Immature natural killer cell (primary cell): ENCODE measurements around the gene GOLGA8J. TPM values are rescaled to one million over a fixed set of nuclear protein-coding genes. Genes with fewer than 3 reads are reported as not detected.
"Not testable (repeated sequence)": the region's sequence is repeated elsewhere in the genome, so short reads cannot be mapped to it uniquely, and the experiment has no call there.

ENCODE experiments used
- DNase-seq, 3 donors: peaks; one replicate each; pipeline ENCODE4 v3.0.0; 2022; ENCODE audit warnings: mixed read lengths in 1 of 3
- H3K27ac Mint-ChIP-seq, 6 donors: one replicate each; pipeline ENCODE4 v1.8.0; 2020; ENCODE audit warnings: mixed read lengths in 6 of 6, mild to moderate bottlenecking in 5 of 6, inconsistent platforms in 4 of 6, moderate library complexity in 3 of 6
- H3K27me3 Mint-ChIP-seq, 3 donors: one replicate each; pipeline ENCODE4 v1.8.0; 2020 to 2021; ENCODE audit warnings: low read depth in 3 of 3, mild to moderate bottlenecking in 3 of 3, mixed read lengths in 3 of 3, moderate library complexity in 3 of 3, inconsistent platforms in 1 of 3
- H3K36me3 Mint-ChIP-seq, 3 donors: one replicate each; pipeline ENCODE4 v1.8.0; 2020; ENCODE audit warnings: mixed read lengths in 3 of 3, inconsistent platforms in 2 of 3, mild to moderate bottlenecking in 2 of 3
- H3K4me1 Mint-ChIP-seq, 2 donors: one replicate each; pipeline ENCODE4 v1.8.0; 2020; ENCODE audit warnings: inconsistent platforms in 2 of 2, mild to moderate bottlenecking in 2 of 2, mixed read lengths in 2 of 2, moderate library complexity in 1 of 2
- H3K4me3 Mint-ChIP-seq, 5 donors: one replicate each; pipeline ENCODE4 v1.8.0; 2020; ENCODE audit warnings: mild to moderate bottlenecking in 5 of 5, mixed read lengths in 5 of 5, inconsistent platforms in 3 of 5, moderate library complexity in 3 of 5
- H3K9me3 Mint-ChIP-seq, 6 donors: one replicate each; pipeline ENCODE4 v1.8.0; 2020; ENCODE audit warnings: mild to moderate bottlenecking in 6 of 6, mixed read lengths in 6 of 6, inconsistent platforms in 4 of 6, moderate library complexity in 3 of 6
- polyA plus RNA-seq, 3 donors: library from polyadenylated mRNA; unstranded; fragments of 300-500 nt; fragmentation: Illumina TruSeq; gene quantifications; one replicate each; pipeline ENCODE4 v1.2.3, GENCODE V29; 2021

The GOLGA8J gene, protein sequence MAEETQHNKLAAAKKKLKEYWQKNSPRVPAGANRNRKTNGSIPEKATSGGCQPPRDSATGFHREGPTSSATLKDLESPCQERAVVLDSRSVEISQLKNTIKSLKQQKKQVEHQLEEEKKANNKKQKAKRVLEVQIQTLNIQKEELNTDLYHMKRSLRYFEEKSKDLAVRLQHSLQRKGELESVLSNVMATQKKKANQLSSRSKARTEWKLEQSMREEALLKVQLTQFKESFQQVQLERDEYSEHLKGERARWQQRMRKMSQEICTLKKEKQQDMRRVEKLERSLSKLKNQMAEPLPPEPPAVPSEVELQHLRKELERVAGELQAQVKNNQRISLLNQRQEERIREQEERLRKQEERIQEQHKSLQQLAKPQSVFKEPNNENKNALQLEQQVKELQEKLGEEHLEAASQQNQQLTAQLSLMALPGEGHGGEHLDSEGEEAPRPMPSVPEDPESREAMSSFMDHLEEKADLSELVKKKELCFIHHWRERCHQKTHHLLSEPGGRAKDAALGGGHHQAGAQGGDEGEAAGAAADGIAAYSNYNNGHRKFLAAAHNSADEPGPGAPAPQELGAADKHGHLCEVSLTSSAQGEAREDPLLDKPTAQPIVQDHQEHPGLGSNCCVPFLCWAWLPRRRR
- under 1 TPM in 1 of 3 donors, not detected in 2; 0.17 TPM for polyA plus RNA-seq

GRCh38 chr15:30082655-30083054 is at the start of gene GOLGA8J:
GOLGA8J (plus strand) TSS chr15:30082955; CDS start chr15:30083053, 98 bp downstream.
- not testable (repeated sequence) for H3K9me3 Mint-ChIP-seq, DNase-seq, H3K4me1 Mint-ChIP-seq, H3K27ac Mint-ChIP-seq, H3K36me3 Mint-ChIP-seq, H3K27me3 Mint-ChIP-seq, H3K4me3 Mint-ChIP-seq

- Mint-ChIP-seq H3K4me3 (no peak overlapping the region), H3K9me3 (peaks cover 0 to 4% (median 0%) of the 10 kb centered on the region in 6 donors), H3K4me1 (no peaks in the 10 kb centered on the region), H3K27me3 (peaks cover 0 to 6% (median 0%) of the 10 kb centered on the region in 3 donors), H3K27ac (no peak overlapping the region), H3K36me3 (no peaks in the 10 kb centered on the region)
- no peak for DNase-seq
These were observed 49.5 kb upstream of the GOLGA8J start for GRCh38 chr15:30033211-30033610.

DNA sequence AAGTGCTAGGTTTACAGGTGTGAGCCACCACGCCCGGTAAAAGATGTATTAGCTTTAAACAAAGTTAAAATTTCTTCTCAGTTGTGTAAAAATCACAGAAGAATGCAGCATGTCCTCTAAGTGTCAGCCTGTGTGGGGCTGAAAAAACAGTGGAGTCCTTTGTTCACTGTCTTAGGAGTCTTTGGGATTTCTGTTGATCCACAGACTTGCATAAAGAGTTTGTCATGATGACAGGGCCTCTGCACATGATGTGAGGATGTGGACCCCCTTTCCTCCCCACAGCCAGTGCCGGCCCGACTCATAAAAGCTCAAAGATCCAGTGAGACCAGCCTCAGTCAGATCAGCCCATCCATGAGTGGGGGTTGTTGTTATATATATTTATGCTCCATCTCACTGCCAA is 49.0 kb upstream of the GOLGA8J start:
- no peak overlapping the region for H3K4me3 Mint-ChIP-seq

GRCh38 chr15:30036036-30036703 is 46.6 kb upstream of the GOLGA8J start:
- H3K27me3 Mint-ChIP-seq = peaks cover 1 to 6% (median 2%) of the 10 kb centered on the region in 3 donors
- no peak overlapping the region for H3K27ac Mint-ChIP-seq
- peaks cover 0 to 4% (median 0%) of the 10 kb centered on the region in 6 donors for H3K9me3 Mint-ChIP-seq
- no peak for DNase-seq
- H3K4me1 Mint-ChIP-seq = no peaks in the 10 kb centered on the region
- H3K36me3 Mint-ChIP-seq = no peaks in the 10 kb centered on the region
- H3K4me3 Mint-ChIP-seq = no peak overlapping the region

More for the DNA sequence above, 49.0 kb upstream of the GOLGA8J start:
- Mint-ChIP-seq H3K9me3 (peaks cover 0 to 4% (median 0%) of the 10 kb centered on the region in 6 donors), H3K4me1 (no peaks in the 10 kb centered on the region), H3K27ac (no peak overlapping the region), H3K27me3 (peaks cover 0 to 6% (median 2%) of the 10 kb centered on the region in 3 donors), H3K36me3 (no peaks in the 10 kb centered on the region)
- DNase-seq = no peak

- H3K27me3 Mint-ChIP-seq = peaks cover 1 to 2% (median 2%) of the 10 kb centered on the region in 3 donors
- H3K27ac Mint-ChIP-seq = no peak overlapping the region
- peaks cover 0 to 4% (median 0%) of the 10 kb centered on the region in 6 donors for H3K9me3 Mint-ChIP-seq
- H3K4me3 Mint-ChIP-seq = no peak overlapping the region
- no peaks in the 10 kb centered on the region for H3K36me3 Mint-ChIP-seq
- DNase-seq = no peak
- H3K4me1 Mint-ChIP-seq = no peaks in the 10 kb centered on the region
These were observed 43.9 kb upstream of the GOLGA8J start for GRCh38 chr15:30038667-30039523.

DNA sequence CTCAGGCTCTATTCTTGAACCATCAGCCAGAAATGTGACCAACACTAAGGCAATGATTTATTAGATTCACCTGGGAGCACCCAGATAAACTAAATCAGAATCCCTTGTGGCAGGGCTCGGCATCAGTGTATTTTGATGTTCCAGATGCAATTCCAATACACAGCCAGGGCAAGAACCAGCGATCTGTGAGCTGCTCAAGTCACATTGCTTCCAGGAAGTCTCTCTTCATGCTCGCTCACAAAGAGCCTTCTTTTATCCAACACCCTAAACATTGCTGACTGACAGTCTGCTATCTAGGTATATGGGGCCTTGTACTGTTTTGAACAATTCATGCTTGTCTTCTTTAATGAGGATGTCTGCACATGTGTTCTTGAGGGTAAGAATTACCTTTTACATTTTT is 40.9 kb upstream of the GOLGA8J start:
- Mint-ChIP-seq H3K27ac (no peak overlapping the region), H3K9me3 (peaks cover 0 to 4% (median 0%) of the 10 kb centered on the region in 6 donors), H3K4me1 (no peaks in the 10 kb centered on the region), H3K4me3 (no peak overlapping the region), H3K27me3 (peaks cover 1 to 3% (median 2%) of the 10 kb centered on the region in 3 donors), H3K36me3 (no peaks in the 10 kb centered on the region)
- DNase-seq = no peak

DNA sequence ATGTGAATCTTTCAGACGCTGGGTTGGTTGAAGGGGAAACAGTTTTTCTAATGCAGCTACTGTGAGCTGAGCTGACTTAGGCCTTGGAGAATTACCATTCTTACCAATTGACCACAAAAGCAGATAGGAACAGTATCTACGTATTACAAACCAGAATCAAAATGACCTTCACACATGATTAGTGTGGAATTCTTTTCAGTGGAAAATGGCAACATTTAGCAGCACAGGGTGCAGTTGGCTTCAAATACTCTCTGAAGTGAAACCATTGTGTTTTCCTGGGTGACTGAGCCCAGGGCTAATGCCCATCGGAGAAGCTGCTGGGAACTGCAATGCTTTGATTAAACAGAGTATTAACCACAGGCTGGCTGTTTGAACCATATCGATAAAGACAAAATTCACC is 40.2 kb upstream of the GOLGA8J start:
- Mint-ChIP-seq H3K9me3 (no peaks in the 10 kb centered on the region), H3K36me3 (no peaks in the 10 kb centered on the region), H3K27me3 (peaks cover 2 to 3% (median 3%) of the 10 kb centered on the region in 3 donors)

GRCh38 chr15:30043211-30043655 is 39.5 kb upstream of the GOLGA8J start:
- H3K4me1 Mint-ChIP-seq = no peaks in the 10 kb centered on the region
- H3K27ac Mint-ChIP-seq = no peak overlapping the region
- no peak for DNase-seq
- no peaks in the 10 kb centered on the region for H3K36me3 Mint-ChIP-seq
- H3K27me3 Mint-ChIP-seq = peaks cover 2 to 6% (median 3%) of the 10 kb centered on the region in 3 donors
- H3K9me3 Mint-ChIP-seq = no peaks in the 10 kb centered on the region
- H3K4me3 Mint-ChIP-seq = no peak overlapping the region

More for the DNA sequence above, 40.2 kb upstream of the GOLGA8J start:
- no peak for DNase-seq
- Mint-ChIP-seq H3K4me1 (no peaks in the 10 kb centered on the region), H3K27ac (no peak overlapping the region), H3K4me3 (no peak overlapping the region)

DNA sequence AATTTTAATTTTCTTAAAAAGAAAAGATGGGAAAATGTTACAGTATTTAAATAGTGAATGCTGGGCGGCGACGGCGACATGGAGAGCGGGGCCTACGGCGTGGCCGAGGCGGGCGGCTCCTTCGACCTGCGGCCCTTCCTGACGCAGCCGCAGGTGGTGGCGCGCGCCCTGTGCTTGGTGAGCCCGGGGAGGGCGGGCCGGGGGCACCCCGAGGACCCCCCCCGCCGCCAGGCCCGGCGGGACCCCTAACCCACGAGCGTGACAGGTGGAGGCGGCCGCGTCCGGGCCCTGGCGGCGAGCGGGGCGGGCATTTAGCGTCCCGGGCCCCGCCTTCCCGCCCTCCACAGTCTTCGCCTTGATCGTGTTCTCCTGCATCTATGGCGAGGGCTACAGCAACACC is 38.4 kb upstream of the GOLGA8J start:
- H3K9me3 Mint-ChIP-seq = no peaks in the 10 kb centered on the region
- H3K4me3 Mint-ChIP-seq = no peak overlapping the region
- no peak for DNase-seq
- peaks cover 0 to 6% (median 3%) of the 10 kb centered on the region in 3 donors for H3K27me3 Mint-ChIP-seq
- no peaks in the 10 kb centered on the region for H3K4me1 Mint-ChIP-seq
- no peak overlapping the region for H3K27ac Mint-ChIP-seq
- H3K36me3 Mint-ChIP-seq = no peaks in the 10 kb centered on the region

DNA sequence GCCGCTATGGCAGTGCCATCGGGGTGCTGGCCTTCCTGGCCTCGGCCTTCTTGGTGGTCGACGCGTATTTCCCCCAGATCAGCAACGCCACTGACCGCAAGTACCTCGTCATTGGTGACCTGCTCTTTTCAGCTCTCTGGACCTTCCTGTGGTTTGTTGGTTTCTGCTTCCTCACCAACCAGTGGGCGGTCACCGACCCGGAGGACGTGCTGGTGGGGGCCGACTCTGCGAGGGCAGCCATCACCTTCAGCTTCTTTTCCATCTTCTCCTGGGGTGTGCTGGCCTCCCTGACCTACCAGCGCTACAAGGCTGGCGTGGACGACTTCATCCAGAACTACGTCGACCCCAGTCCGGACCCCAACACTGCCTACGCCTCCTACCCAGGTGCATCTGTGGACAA is 37.9 kb upstream of the GOLGA8J start:
- H3K9me3 Mint-ChIP-seq, DNase-seq, H3K36me3 Mint-ChIP-seq, H3K27ac Mint-ChIP-seq, H3K4me1 Mint-ChIP-seq, H3K4me3 Mint-ChIP-seq, H3K27me3 Mint-ChIP-seq: not testable (repeated sequence)

DNA sequence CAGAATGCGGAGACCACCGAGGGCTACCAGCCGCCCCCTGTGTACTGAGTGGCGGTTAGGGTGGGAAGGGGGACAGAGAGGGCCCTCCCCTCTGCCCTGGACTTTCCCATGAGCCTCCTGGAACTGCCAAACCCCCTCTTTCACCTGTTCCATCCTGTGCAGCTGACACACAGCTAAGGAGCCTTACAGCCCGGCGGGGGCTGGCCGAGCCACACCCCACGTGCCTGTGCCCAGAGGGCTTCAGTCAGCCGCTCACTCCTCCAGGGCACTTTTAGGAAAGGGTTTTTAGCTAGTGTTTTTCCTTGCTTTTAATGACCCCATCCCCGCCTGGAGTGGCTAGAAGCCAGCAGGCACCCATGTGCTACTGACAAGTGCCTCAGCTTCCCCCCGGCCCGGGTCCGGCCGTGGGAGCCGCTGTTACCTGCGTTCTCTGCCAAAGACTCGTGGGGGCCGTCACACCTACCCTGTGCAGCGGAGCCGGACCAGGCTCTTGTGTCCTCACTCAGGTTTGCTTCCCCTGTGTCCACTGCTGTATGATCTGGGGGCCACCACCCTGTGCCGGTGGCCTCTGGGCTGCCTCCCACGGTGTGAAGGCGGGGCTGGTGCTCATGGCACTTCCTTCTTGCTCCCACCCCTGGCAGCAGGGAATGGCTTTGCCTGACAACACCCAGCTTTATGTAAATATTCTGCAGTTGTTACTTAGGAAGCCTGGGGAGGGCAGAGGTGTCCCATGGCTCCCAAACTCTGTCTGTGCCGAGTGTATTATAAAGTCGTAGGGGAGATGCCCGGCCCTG is 37.3 kb upstream of the GOLGA8J start:
- H3K27ac Mint-ChIP-seq, H3K4me3 Mint-ChIP-seq, H3K27me3 Mint-ChIP-seq, H3K36me3 Mint-ChIP-seq, H3K4me1 Mint-ChIP-seq, H3K9me3 Mint-ChIP-seq, DNase-seq: not testable (repeated sequence)

- no peaks in the 10 kb centered on the region for H3K9me3 Mint-ChIP-seq
- no peak overlapping the region for H3K4me3 Mint-ChIP-seq
- no peaks in the 10 kb centered on the region for H3K36me3 Mint-ChIP-seq
- peaks cover 0 to 9% (median 3%) of the 10 kb centered on the region in 3 donors for H3K27me3 Mint-ChIP-seq
- no peak for DNase-seq
- no peaks in the 10 kb centered on the region for H3K4me1 Mint-ChIP-seq
- no peak overlapping the region for H3K27ac Mint-ChIP-seq
These were observed 36.3 kb upstream of the GOLGA8J start for GRCh38 chr15:30046430-30046829.

- H3K27me3 Mint-ChIP-seq = peaks cover 0 to 9% (median 1%) of the 10 kb centered on the region in 3 donors
- no peak for DNase-seq
- no peak overlapping the region for H3K27ac Mint-ChIP-seq
- no peak overlapping the region for H3K4me3 Mint-ChIP-seq
- no peaks in the 10 kb centered on the region for H3K36me3 Mint-ChIP-seq
- peaks cover 0 to 1% (median 0%) of the 10 kb centered on the region in 6 donors for H3K9me3 Mint-ChIP-seq
- no peaks in the 10 kb centered on the region for H3K4me1 Mint-ChIP-seq
These were observed 27.2 kb upstream of the GOLGA8J start for GRCh38 chr15:30055604-30056003.
